PC-3 (cell line): ENCODE results near the gene EIPR1.

Experiments used
- EZH2phosphoT487 ChIP-seq: fragments of 300-600 bp; sonication (generic); IDR thresholded peaks from 2 replicates; pipeline ENCODE4 v1.6.1; 2018; ENCODE audit warnings: mild to moderate bottlenecking, antibody characterized with exemption, low read length, borderline replicate concordance
- TF ChIP-seq, protein P1 (sequence below): fragments of 300-600 bp; sonication (generic); conservative IDR thresholded peaks from 2 replicates; pipeline ENCODE4 v1.5.1; 2017; ENCODE audit warnings: antibody characterized with exemption, low read depth, mild to moderate bottlenecking, low read length

DNA sequence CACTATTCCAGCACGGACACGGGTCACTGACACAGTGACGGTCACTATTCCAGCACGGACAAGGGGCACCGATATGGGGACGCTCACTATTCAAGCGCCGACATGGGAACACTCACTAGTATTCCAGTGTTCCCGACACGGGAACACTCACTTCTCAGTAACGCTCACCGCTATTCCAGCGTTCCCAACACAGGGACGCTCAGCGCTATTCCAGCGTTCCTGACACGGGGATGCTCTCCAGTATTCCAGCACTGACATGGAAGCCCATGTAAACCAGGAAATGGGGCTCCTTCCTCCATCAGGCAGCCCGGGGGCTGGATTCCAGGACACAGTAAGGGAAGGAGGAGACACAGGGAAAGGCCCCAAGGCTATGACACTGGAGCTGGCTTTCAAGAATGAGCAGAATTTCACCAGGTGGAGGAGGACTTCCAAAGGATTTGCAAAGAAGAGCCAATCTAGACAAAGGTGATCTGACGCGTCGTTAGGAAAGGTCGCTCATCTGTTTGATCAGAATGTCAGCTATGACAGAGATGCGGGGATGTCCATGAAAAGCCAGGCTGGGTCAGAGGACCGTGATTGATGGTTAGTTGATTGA, 196.1 kb downstream of the EIPR1 start:
- TF ChIP-seq, protein P1, sequence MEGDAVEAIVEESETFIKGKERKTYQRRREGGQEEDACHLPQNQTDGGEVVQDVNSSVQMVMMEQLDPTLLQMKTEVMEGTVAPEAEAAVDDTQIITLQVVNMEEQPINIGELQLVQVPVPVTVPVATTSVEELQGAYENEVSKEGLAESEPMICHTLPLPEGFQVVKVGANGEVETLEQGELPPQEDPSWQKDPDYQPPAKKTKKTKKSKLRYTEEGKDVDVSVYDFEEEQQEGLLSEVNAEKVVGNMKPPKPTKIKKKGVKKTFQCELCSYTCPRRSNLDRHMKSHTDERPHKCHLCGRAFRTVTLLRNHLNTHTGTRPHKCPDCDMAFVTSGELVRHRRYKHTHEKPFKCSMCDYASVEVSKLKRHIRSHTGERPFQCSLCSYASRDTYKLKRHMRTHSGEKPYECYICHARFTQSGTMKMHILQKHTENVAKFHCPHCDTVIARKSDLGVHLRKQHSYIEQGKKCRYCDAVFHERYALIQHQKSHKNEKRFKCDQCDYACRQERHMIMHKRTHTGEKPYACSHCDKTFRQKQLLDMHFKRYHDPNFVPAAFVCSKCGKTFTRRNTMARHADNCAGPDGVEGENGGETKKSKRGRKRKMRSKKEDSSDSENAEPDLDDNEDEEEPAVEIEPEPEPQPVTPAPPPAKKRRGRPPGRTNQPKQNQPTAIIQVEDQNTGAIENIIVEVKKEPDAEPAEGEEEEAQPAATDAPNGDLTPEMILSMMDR = no peak
- no peak for TF ChIP-seq EZH2phosphoT487
